Measurements from ENCODE around the gene MAD1L1. TPM values are rescaled to one million over a fixed set of nuclear protein-coding genes. Genes with fewer than 3 reads are reported as not detected.

MAD1L1 gene
- total RNA-seq, 4 donors from 2014 or later = 18.4 to 39.1 (median 25.7) TPM

GRCh38 chr7:1957471-1958225, 275.1 kb downstream of the MAD1L1 start:
- no peak for ATAC-seq (ENCODE audit: low FRiP score)
- DNase-seq (ENCODE audit: low spot score) = no peak
- no peak for TF ChIP-seq CTCF (IDR thresholded peaks at IDR 0.05)

GRCh38 chr7:1956611-1957470, 275.9 kb downstream of the MAD1L1 start:
- no peak for ATAC-seq (ENCODE audit: low FRiP score)
- TF ChIP-seq CTCF (IDR thresholded peaks at IDR 0.05) = no peak
- no peak for DNase-seq (ENCODE audit: low spot score)

GRCh38 chr7:1956141-1956540, 276.6 kb downstream of the MAD1L1 start:
- TF ChIP-seq CTCF (IDR thresholded peaks at IDR 0.05) = no peak
- no peak for DNase-seq (ENCODE audit: low spot score)
- no peak for ATAC-seq (ENCODE audit: low FRiP score)

GRCh38 chr7:1954366-1955004, 278.3 kb downstream of the MAD1L1 start:
- TF ChIP-seq CTCF (IDR thresholded peaks at IDR 0.05) = no peak
- ATAC-seq (ENCODE audit: low FRiP score) (no peak), DNase-seq (ENCODE audit: low spot score) (no peak)

- no peak for TF ChIP-seq CTCF (IDR thresholded peaks at IDR 0.05)
- ATAC-seq (ENCODE audit: low FRiP score) (no peak), DNase-seq (ENCODE audit: low spot score) (no peak)
Measured at GRCh38 chr7:1953199-1954190, 279.2 kb downstream of the MAD1L1 start.

GRCh38 chr7:1952781-1953180, 280.0 kb downstream of the MAD1L1 start:
- ATAC-seq (ENCODE audit: low FRiP score) (no peak), DNase-seq (ENCODE audit: low spot score) (no peak)
- TF ChIP-seq CTCF (IDR thresholded peaks at IDR 0.05) = no peak
